ENCODE data around the gene CWC15.

CWC15 gene

DNA sequence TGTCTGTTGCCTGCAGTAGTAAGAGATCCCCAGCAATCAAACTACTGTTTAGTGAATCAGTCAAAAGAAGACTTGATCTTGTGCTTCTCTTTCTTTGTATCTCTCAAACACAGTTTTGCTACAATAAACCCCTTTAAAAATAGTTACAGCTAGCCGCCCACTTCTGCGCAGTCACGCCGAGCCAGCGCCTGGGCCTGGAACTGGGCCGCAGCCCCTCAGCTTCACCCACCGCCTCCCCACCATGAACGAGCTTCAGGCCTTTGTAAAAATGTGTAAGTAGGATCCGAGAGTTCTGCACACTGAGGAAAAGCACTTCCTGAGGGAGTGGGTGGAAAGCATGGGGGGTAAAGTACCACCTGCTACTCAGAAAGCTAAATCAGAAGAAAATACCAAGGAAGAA is 60.5 kb downstream of the CWC15 start:
- no peak for FAIRE-seq
